Nephron (organoid): ENCODE measurements around the gene MAP1B.

Experiments
- H3K27ac Mint-ChIP-seq, 3 experiments: 2 replicates each; pipeline ENCODE4 v1.8.0; 2020; ENCODE audit warnings: mixed read lengths in 3 of 3, mild to moderate bottlenecking in 2 of 3, moderate library complexity in 1 of 3
- H3K27me3 Mint-ChIP-seq: 2 replicates; pipeline ENCODE4 v1.8.0; 2021; ENCODE audit warnings: low read depth, mild to moderate bottlenecking, moderate library complexity, mixed read lengths
- H3K36me3 Mint-ChIP-seq: 2 replicates; pipeline ENCODE4 v1.8.0; 2020; ENCODE audit warnings: low read depth, mixed read lengths
- H3K4me1 Mint-ChIP-seq: 2 replicates; pipeline ENCODE4 v1.8.0; 2020; ENCODE audit warnings: mixed read lengths
- H3K4me3 Mint-ChIP-seq, 3 experiments: 2 replicates each; pipeline ENCODE4 v1.8.0; 2020; ENCODE audit warnings: mild to moderate bottlenecking in 3 of 3, mixed read lengths in 3 of 3, moderate library complexity in 2 of 3
- H3K9me3 Mint-ChIP-seq: 2 replicates; pipeline ENCODE4 v1.8.0; 2020; ENCODE audit warnings: mixed read lengths
- TF ChIP-seq, protein P1 (sequence below), 3 experiments: fragments of 200-600 bp; sonication (generic); IDR thresholded peaks; one replicate each; pipeline ENCODE4 v1.5.0; 2021; ENCODE audit warnings: antibody characterized with exemption in 3 of 3; ENCODE audit not compliant: unreplicated experiment in 3 of 3

Gene MAP1B

DNA sequence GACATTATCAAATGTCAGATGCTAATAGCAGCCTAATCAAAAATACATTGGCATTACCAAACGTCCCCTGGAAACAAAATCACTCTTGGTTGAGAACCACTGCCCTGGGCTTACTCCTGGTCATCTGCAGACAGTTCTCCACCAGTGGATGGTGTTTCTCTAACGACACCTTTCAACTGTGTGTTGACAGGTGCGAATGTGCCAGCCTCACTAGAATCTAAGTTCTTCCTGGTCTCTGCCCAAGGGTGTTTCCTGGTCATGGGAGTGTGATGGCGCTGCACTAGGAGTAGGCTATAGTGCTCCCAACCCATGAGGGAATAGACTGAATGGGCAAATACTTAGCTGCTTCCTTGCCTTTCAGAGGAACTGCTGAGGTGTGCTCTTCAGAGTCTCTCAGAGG is 106.9 kb downstream of the MAP1B start:
- H3K4me3 Mint-ChIP-seq, result no peak overlapping the region
- no peaks in the 10 kb centered on the region for H3K27me3 Mint-ChIP-seq
- H3K27ac Mint-ChIP-seq, result no peak overlapping the region
- H3K36me3 Mint-ChIP-seq, result peaks cover 22% of the 10 kb centered on the region
- H3K4me1 Mint-ChIP-seq, result peaks cover 10% of the 10 kb centered on the region
- no peaks in the 10 kb centered on the region for H3K9me3 Mint-ChIP-seq
- TF ChIP-seq, protein P1, sequence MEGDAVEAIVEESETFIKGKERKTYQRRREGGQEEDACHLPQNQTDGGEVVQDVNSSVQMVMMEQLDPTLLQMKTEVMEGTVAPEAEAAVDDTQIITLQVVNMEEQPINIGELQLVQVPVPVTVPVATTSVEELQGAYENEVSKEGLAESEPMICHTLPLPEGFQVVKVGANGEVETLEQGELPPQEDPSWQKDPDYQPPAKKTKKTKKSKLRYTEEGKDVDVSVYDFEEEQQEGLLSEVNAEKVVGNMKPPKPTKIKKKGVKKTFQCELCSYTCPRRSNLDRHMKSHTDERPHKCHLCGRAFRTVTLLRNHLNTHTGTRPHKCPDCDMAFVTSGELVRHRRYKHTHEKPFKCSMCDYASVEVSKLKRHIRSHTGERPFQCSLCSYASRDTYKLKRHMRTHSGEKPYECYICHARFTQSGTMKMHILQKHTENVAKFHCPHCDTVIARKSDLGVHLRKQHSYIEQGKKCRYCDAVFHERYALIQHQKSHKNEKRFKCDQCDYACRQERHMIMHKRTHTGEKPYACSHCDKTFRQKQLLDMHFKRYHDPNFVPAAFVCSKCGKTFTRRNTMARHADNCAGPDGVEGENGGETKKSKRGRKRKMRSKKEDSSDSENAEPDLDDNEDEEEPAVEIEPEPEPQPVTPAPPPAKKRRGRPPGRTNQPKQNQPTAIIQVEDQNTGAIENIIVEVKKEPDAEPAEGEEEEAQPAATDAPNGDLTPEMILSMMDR (IDR thresholded peaks at IDR 0.05; ENCODE audit: unreplicated experiment in 3 of 3), result no peak

DNA sequence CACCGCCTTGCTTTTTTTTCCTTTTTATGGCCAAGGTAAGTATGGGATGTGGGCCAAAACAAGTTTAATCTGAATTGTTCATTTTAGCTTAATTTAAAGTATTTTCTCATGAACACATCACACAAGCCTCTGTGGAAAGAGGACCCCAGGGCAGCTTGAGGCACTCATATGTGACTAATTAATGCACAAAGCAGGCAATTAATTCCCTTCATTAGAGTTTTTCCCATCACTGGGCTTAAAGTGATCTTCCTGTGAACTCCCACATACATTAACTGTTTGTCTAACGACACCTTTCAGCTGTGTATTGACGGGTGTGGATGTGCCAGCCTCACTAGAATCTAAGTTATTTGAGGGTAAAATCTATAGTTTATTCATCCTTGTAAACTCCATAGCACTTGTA is 109.5 kb downstream of the MAP1B start:
- Mint-ChIP-seq H3K27me3 (no peaks in the 10 kb centered on the region), H3K27ac (no peak overlapping the region), H3K4me3 (no peak overlapping the region), H3K36me3 (peaks cover 44% of the 10 kb centered on the region), H3K9me3 (no peaks in the 10 kb centered on the region), H3K4me1 (no peaks in the 10 kb centered on the region)
- TF ChIP-seq, protein P1 (IDR thresholded peaks at IDR 0.05; ENCODE audit: unreplicated experiment in 3 of 3), result no peak

DNA sequence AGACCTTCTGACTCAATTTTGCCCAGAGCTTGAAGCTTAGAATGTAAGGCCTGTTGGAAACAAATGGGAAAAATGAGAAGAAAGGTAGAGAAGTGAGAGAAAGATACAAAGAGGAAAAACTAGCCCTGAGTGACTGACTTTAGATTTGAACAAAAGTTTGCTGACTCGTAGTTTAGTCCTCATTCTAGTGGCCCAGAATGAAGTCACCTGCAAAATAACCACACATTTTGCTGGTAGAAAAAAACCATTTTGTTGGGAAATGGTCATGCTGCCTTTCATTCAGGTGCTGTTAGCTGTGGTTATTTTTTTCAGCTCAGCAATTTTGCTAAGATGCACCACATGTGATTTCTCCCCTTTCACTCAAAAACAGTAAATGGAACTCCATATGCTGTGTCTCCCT is 113.8 kb downstream of the MAP1B start:
- TF ChIP-seq, protein P1 (IDR thresholded peaks at IDR 0.05; ENCODE audit: unreplicated experiment in 3 of 3), result no peak
- no peaks in the 10 kb centered on the region for H3K9me3 Mint-ChIP-seq
- no peak overlapping the region for H3K27ac Mint-ChIP-seq
- H3K27me3 Mint-ChIP-seq, result no peaks in the 10 kb centered on the region
- no peak overlapping the region for H3K4me3 Mint-ChIP-seq
- peaks cover 80% of the 10 kb centered on the region for H3K36me3 Mint-ChIP-seq
- peaks cover 8% of the 10 kb centered on the region for H3K4me1 Mint-ChIP-seq

DNA sequence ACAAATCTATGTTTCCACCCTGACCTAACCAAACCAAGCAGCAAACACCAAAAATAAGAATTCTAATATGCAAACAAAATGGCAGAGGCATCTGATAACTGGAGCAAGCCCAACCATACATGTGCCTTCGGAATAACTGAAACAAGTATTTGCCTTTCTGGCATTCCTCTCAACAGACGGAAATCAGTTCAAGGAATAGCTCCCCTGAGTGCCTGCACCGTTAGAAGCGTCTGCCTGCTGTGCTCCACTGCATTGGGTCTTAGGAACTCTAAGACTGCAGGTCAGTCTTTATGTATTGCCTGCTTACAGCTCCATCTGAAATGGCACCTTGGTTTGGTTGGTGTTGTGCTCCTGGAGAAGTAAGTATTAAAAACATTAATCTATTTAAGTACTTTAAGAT is 114.3 kb downstream of the MAP1B start:
- TF ChIP-seq, protein P1 (IDR thresholded peaks at IDR 0.05; ENCODE audit: unreplicated experiment in 3 of 3), result no peak
- H3K4me3 Mint-ChIP-seq, result no peak overlapping the region
- H3K27ac Mint-ChIP-seq, result no peak overlapping the region
- H3K4me1 Mint-ChIP-seq, result peaks cover 8% of the 10 kb centered on the region
- no peaks in the 10 kb centered on the region for H3K9me3 Mint-ChIP-seq
- H3K36me3 Mint-ChIP-seq, result peaks cover 85% of the 10 kb centered on the region
- no peaks in the 10 kb centered on the region for H3K27me3 Mint-ChIP-seq

DNA sequence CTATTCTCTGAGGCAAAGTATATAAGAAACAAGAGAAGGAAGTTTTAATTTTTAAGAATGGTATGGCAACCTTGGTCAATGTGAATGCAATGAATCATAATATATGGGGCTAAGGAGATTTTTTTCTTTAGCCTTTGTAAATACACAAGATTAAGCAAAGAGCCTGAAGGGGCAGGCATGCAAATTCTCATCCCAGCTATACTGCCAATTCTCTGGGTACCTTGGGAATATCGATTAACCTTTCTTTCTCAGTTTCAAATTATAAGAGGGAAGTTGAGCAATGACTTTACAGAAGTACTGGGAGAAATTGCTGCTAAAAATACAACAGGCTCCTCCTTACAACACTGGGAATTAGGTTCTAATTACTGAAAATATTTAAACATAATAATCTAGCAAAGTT is 115.2 kb downstream of the MAP1B start:
- H3K27ac Mint-ChIP-seq, result no peak overlapping the region
- no peaks in the 10 kb centered on the region for H3K9me3 Mint-ChIP-seq
- H3K36me3 Mint-ChIP-seq, result peaks cover 87% of the 10 kb centered on the region
- TF ChIP-seq, protein P1 (IDR thresholded peaks at IDR 0.05; ENCODE audit: unreplicated experiment in 3 of 3), result no peak
- H3K4me3 Mint-ChIP-seq, result no peak overlapping the region
- H3K27me3 Mint-ChIP-seq, result no peaks in the 10 kb centered on the region
- peaks cover 13% of the 10 kb centered on the region for H3K4me1 Mint-ChIP-seq

DNA sequence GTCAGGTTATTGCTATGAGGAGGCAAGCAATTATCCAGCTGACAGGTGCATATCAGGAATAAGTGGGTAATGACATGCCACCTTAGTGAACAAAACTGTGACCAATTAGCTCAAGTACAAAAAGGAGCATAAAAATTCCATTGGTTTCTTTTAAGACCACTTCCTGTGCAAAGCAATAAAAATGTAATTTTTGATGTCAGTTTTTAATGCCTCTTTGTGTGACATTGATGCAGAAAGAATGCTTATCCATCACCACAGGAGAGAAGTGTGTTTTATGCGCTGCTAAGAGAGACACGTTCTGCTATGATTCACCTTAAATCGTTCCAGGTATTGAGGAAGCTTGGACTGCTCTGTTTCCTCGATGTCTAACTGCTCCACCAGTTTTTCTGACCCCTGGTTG is 116.1 kb downstream of the MAP1B start:
- H3K9me3 Mint-ChIP-seq, result no peaks in the 10 kb centered on the region
- H3K36me3 Mint-ChIP-seq, result peaks cover 83% of the 10 kb centered on the region
- H3K4me3 Mint-ChIP-seq, result no peak overlapping the region
- peaks cover 13% of the 10 kb centered on the region for H3K4me1 Mint-ChIP-seq
- TF ChIP-seq, protein P1 (IDR thresholded peaks at IDR 0.05; ENCODE audit: unreplicated experiment in 3 of 3), result no peak
- no peaks in the 10 kb centered on the region for H3K27me3 Mint-ChIP-seq
- H3K27ac Mint-ChIP-seq, result no peak overlapping the region
